Fibroblast of mammary gland (primary cell): ENCODE data around the gene BIRC6.

Experiments
- DNase-seq: peaks from one replicate; pipeline ENCODE4 v3.0.0-alpha.2; 2010; ENCODE audit warnings: low read depth
- H3K4me3 ChIP-seq: 2 replicates; pipeline ENCODE4 v1.5.1; 2011; ENCODE audit warnings: low read depth, mild to moderate bottlenecking, low read length, moderate library complexity; ENCODE audit not compliant: control insufficient read depth
- TF ChIP-seq, protein P1 (sequence below): conservative IDR thresholded peaks from 2 replicates; pipeline ENCODE4 v1.5.1; 2011; ENCODE audit warnings: low read depth, low read length, inconsistent platforms; ENCODE audit not compliant: control insufficient read depth, insufficient read depth

The BIRC6 gene

DNA sequence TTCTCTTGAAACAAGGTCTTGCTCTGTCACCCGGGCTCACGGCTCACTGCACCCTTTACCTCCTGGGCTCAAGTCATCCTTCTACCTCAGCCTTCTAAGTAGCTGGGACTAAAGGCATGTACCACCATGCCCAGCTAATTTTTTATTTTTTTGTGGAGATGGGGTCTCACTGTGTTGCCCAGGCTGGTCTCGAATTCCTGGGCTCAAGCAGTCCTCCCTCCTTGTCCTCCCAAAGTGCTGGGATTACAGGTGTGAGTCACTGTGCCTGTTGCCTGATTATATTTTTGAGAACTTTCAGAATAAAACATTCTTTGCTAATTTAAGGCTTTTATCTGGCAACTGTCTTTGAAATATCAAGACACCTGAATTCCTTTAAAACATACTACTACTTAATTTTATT is 47.9 kb downstream of the BIRC6 start:
- H3K4me3 ChIP-seq, result no peak overlapping the region
- TF ChIP-seq, protein P1, sequence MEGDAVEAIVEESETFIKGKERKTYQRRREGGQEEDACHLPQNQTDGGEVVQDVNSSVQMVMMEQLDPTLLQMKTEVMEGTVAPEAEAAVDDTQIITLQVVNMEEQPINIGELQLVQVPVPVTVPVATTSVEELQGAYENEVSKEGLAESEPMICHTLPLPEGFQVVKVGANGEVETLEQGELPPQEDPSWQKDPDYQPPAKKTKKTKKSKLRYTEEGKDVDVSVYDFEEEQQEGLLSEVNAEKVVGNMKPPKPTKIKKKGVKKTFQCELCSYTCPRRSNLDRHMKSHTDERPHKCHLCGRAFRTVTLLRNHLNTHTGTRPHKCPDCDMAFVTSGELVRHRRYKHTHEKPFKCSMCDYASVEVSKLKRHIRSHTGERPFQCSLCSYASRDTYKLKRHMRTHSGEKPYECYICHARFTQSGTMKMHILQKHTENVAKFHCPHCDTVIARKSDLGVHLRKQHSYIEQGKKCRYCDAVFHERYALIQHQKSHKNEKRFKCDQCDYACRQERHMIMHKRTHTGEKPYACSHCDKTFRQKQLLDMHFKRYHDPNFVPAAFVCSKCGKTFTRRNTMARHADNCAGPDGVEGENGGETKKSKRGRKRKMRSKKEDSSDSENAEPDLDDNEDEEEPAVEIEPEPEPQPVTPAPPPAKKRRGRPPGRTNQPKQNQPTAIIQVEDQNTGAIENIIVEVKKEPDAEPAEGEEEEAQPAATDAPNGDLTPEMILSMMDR, result no peak
- no peak for DNase-seq

DNA sequence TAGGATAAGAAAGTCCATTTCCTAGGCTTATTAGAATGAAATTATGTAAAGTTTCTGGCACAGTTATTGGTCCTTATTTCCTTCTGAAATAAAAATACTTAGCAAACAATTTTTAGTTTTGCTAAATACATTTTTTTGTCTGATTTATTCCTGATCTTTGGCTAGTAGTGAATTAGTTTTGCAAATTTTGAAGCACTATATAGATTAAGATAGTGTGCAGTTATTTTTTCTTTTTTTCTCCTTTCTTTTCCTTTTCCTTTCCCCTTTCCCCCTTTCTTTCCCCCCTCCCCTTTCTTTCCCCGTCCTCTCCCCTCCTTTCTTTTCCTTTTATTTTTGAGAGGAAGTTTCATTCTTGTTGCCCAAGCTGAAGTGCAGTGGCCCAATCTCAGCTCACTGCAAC is 59.7 kb downstream of the BIRC6 start:
- no peak for DNase-seq
- TF ChIP-seq, protein P1, result no peak
- H3K4me3 ChIP-seq, result no peak overlapping the region

DNA sequence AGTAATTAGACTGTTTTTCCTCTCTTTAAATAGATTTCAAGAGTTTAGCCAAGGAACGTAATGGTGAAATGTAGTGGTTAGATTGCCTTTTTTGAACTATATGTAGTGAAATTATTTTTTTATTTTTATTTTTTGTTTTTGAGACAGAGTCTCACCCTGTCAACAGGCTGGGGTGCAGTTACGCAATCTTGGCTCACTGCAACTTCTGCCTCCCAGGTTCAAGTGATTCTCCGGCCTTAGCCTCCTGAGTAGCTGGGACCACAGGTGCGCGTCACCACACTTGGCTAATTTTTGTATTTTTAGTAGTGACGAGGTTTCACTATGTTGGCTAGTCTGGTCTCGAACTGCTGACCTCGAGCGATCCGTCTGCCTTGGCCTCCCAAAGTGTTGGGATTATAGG is 60.8 kb downstream of the BIRC6 start:
- DNase-seq, result no peak
- TF ChIP-seq, protein P1, result no peak
- no peak overlapping the region for H3K4me3 ChIP-seq

DNA sequence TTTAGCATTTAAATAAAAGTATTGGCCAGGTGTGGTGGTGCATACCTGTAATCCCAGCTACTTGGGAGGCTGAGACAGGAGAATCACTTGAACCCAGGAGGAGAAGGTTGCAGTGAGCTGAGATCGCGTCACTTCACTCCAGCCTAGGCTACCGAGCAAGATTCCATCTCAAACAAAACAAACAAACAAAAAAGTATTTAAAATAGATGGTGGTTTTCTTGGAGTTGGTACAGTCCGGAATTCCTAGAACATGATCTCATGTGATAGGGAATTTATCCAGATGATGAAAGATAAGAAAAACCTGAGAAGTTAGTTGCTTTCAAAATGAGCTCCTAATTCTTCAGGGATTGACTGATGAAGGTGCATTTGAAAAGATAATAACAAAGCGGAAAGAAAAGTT is 62.0 kb downstream of the BIRC6 start:
- peak; percentile 21 for DNase-seq
- H3K4me3 ChIP-seq, result no peak overlapping the region
- TF ChIP-seq, protein P1, result no peak

DNA sequence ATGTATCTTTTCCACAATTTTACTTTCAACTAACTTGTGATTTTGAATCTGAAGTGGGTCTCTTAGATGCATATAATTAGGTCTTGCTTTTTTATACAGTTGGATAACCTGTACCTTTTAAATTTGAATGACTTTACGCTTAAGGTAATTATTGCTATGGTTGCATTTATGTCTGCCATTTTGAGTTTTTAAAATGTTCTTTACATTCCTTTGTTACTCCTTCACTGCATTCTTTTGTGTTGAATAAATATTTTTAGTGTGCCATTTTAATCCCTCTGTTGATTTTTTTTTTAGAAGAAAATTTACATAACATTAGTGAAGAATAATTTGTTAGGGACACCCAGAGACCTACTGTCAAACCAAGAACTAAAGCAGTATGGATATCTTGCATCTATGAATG is 65.3 kb downstream of the BIRC6 start:
- TF ChIP-seq, protein P1, result no peak
- DNase-seq, result no peak
- no peak overlapping the region for H3K4me3 ChIP-seq

DNA sequence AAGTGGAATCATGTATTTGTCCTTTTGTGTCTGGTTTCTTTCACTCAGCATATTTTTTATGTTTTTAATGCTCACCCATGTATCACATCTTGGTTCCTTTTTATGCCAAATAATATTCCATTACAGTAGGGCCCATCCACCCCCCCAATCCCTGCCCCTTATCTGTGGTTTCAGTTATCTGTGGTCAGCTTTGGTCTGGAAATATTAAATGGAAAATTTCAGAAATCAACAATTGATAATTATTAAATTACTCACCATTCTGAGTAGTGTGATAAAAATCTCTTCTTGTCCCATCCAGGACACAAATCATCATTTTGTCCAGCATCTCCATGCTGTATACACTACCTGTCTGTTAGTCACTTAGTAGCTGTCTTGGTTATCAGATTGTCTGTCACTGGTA is 66.7 kb downstream of the BIRC6 start:
- TF ChIP-seq, protein P1, result no peak
- no peak overlapping the region for H3K4me3 ChIP-seq
- no peak for DNase-seq

DNA sequence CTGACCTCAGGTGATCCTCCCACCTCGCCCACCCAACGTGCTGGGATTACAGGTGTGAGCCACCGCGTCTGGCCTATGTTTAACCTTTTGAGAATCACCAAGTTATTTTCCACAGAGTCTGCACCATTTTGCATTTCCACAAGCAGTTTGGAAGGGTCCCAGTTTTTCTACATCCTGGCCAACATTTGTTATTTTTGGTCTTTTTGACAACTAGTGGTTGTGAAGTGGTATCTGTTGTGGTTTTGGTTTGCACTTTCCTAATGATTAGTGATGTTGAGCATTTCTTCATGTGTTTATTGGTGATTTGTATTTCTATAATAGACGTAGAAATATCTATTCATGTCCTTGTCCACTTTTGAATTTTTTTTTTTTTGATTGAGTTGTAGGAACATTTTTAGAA is 67.9 kb downstream of the BIRC6 start:
- no peak overlapping the region for H3K4me3 ChIP-seq
- DNase-seq, result no peak
- TF ChIP-seq, protein P1, result no peak
